ENCODE measurements around the gene PLAC1.

Gene PLAC1

GRCh38 chrX:134670134-134670924 is 12.1 kb upstream of the PLAC1 start:
- FAIRE-seq, result no peak

GRCh38 chrX:134669378-134670098 is 11.3 kb upstream of the PLAC1 start:
- FAIRE-seq, result no peak

- no peak for FAIRE-seq
Observed at GRCh38 chrX:134664202-134664601, 5.9 kb upstream of the PLAC1 start.

- FAIRE-seq, result no peak
Observed at GRCh38 chrX:134661295-134661694, 3.0 kb upstream of the PLAC1 start.

DNA sequence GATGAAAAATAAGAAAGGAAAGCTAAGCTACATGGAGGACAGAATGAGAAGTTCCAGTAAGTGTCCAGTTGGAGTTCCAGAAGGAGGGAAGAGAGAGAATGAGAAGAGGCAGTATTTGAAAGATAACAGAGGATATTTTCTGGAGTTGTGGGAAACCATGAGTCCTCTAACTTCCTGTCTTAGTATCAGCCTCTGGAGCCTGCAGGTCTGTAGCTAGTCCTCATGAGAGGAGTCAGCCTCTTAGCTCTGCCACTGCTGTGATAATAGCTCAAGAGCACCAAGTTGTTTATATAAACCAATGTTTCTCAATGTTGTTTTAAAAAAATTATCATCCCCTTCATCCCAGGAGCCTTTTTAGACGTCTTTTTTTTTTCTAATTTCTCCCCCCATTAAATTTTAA is 2.4 kb upstream of the PLAC1 start:
- FAIRE-seq, result no peak

GRCh38 chrX:134659761-134660160 is 1.5 kb upstream of the PLAC1 start:
- FAIRE-seq, result no peak

DNA sequence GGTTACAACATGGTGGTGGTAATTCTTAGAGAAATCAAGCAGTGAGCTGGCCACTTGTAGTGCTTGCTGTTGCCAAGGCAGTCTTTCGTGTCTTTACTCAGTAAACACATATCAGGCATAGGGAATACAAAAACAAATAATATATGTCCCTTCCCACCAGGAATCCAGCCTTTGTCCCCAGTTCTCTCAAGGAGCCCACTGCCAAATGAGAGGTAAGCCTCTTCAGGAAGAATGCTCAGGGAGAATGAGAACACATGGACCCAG is 421 bp upstream of the PLAC1 start:
- no peak for FAIRE-seq

DNA sequence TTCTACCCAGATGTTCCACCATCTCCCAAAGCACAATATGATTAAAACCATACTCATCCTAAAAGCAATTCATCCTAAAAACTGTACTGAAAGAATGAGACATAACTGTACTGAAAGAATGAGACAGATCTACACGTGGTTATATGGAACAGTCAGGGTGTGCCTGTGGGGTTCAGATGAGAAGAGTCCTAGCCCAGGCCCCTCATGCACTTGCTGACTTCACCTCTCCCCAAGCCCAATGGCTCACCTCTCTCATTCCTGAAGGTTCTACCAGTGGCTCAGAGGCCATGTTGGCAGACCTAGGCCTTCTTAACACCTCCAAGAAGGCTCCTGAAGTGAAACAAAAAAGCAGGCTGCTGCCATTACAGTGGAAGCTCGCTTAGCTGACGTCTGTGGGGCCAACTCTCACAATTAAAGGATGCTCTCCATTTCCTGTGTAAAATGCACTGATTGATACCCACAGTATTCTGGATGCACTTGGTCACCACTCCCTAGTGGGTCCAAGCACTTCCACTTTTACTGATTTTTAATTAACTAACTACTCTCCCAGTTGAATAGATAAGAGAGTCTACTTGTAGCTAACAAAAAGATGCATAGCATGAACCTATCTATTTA is 3.8 kb downstream of the PLAC1 start:
- FAIRE-seq, result no peak

GRCh38 chrX:134653835-134654234 is 4.4 kb downstream of the PLAC1 start:
- no peak for FAIRE-seq

GRCh38 chrX:134650701-134651100 is 7.6 kb downstream of the PLAC1 start:
- FAIRE-seq, result no peak

DNA sequence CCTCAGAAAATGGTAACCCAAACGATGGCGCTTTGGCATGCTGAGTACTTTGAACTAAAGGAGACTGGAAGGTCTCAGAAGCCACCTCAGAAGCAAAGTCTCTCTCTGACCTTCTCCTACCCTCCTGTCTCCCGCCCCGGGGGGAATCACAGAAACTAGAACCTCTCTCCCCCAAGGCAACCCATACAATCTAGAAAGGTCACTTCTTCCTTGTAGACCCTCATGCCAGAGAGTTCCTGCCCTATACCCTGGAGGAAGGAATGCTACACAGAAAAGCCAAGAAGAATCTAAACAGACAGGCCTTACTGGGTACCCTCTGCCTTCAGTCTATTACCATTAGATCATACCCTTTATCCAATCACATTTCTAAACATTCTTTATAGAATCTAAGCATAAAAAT is 8.5 kb downstream of the PLAC1 start:
- FAIRE-seq, result no peak

- no peak for FAIRE-seq
Observed at GRCh38 chrX:134647477-134647877, 10.8 kb downstream of the PLAC1 start.

DNA sequence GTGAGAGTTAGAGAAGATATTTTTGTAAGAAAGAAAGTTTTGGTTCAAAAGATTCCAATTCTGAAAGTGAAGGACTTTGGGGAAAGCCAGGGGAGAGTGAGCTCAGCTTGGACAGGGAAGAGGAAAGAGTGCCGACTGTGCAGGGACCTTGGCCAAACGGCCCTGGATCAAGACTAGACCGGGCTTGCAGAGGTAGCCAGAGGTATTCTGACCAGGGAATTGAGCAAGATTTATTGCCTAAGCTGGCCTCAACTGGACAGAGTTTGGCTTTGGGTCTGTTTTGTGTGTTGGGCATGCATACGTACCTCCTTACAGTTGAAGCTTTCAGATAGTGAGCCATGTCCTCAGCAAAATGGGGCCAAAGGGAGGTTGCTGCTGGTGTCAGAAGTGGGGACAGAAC is 11.6 kb downstream of the PLAC1 start:
- FAIRE-seq, result no peak

DNA sequence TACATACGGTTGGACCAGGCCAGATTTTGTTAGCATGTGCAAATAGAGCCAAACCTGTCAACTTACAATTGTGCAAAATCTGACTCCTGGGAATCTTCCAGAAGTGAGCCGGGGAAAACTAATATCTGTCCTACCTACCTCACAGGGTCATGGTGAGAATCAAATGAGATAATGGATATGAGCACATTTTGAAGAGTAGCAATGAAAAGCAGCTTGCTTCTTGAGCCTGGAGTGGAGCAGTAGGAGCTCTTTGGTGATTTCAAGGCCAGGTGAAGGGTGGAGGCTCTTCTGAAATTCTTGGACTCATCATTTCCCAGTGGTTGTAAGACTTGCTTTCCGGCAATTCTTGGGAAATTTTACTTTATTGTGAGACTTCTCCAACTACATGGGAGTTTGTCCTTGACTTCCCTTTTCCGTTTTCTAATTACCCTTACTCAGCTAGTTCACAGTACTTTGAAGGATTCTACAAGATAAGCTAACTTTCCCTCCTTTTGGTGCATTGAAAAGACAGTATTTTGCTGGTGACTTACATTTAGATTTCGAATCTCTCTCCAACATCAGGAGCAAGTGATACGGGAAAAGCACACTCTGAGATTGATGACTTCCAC is 12.2 kb downstream of the PLAC1 start:
- FAIRE-seq, result no peak

DNA sequence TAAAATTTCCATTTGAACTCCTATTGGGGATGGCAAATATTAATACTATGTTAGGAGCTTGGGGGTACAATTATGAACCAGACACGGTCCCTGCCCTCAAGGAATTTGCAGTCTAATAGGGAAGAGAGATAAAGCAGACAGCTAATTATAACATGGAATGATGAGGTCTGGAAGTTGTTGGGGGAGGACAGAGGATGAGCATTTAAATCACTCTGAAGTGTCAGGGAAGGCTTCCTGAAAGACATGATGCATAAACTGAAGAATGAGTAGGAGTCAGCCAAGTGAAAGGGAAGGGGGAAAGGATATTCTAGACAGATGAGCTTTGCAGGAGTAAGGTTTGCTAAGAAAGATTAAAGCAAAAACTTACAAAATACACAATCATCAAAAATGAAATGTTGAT is 15.9 kb downstream of the PLAC1 start:
- FAIRE-seq, result no peak

DNA sequence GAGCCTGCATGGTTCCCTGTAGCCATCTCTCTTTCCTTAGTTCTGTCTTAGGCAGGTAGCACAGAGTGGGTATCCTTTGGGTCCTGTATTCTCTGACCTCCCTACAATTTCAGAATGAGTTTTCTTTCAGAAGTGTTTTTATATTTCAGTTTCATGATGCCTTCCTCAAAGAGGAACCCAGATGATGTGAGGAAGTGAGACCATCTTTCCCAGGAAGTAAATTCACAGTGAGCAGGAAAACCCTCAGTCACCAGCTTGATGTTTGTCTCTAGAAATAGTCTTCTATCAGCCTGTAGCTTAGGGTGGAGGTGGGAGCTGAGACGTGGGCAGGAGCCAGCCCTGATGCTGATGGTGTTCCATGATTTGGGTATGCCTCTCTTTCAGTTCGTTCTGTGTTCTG is 16.9 kb downstream of the PLAC1 start:
- FAIRE-seq, result no peak

DNA sequence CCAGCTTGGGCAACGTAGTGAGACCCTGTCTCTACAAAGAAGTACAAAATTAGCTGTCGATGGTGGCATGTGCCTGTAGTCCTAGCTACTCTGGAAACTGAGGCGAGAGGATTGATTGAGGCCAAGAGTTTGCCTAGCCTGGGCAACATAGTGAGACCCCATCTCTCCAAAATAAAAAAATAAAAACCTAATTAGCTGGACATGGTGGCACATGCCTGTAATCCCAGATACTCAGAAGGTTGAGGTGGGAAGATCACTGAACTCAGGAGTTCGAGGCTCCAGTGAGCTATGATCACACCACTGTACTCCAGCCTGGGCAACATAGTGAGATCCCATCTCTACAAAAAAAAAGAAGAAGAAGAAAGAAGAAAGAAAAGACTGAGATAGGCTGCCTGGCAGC is 17.4 kb downstream of the PLAC1 start:
- no peak for FAIRE-seq

- no peak for FAIRE-seq
Observed at GRCh38 chrX:134636851-134637250, 21.4 kb downstream of the PLAC1 start.

- no peak for FAIRE-seq
Observed at GRCh38 chrX:134634691-134635090, 23.6 kb downstream of the PLAC1 start.

DNA sequence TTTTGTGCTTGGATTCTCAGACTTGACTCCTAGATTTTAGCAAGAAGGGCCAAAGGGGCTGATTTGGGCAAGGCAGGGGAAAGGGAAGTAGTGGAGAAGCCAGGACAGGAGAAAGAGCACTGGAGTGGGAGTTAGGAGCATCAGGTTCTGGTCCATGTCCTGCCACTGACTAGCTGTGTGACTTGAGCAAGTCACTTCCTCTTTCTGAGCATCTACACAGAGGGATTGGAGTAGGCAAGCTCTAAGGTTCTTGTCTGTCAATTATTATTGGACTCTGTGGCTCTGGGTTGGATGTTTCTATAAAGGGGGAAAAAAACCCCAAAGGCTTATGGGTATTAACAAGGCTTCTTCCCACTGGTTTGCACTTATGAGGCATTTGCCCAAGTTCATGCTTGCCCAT is 24.4 kb downstream of the PLAC1 start:
- no peak for FAIRE-seq

- peak; percentile 23 for FAIRE-seq
Observed at GRCh38 chrX:134633394-134633793, 24.9 kb downstream of the PLAC1 start.

DNA sequence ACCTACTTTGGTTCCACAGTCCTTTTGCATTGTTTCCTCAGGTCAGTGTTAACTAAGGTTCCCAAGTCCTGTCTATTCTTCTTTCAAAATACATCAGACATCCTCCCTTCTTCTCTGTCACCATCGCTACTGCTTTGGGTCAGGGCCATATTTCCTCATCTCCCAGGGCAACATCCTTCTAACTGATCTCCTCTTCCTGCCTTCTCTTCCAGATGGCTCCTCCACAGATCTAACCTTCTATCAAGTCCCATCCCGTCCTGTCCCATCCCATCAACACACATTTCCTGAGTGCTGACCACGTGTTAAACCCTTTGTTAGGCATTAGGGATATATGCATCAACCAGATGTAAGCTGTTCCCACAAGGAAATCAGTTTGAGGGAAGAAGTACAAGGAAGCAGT is 25.9 kb downstream of the PLAC1 start:
- FAIRE-seq, result no peak

DNA sequence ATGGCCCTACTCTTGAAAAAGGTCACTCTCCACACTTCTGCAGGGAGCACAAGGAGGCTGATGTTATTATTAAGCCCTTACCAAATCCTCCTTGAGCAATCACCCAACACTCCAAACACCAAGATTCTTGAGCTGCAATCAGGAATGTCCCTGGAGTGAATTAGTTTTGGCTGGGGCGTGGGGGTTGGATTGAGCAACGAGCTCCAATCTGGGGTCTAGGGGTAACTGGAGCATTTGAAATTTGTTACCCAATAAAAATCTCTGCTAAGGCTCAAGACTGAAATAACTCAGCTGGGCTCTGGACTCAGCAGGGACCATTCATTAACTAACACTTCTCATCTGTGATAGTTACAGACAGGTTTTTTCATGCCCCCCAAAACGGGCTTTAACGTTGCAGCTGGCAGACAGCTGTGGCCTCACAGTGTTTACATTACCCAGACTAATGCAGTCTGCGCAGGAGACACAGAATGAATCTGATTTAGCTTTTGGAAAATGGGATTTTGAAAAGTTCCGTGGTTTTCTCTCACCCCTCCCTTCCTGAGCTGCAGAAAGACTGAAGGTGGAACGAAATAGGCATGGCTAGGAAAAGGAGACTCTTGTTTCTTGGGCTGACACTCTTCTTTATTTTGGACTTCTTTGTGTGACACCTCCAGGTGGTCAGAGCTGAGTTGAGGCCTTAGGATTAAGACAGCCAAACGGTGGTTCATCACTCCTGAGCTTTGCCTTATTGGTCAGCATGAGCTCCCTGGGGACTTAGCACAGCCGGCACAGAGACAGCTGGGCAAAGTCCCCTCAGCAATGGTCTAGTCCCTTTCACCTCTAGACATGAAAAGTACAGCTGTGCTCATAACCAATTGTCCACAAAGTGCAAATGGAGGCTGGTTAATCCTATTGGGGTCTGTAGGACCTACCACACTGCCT is 26.6 kb downstream of the PLAC1 start:
- no peak for FAIRE-seq

Measured in endometrium (tissue), 2 donors.